Right atrium auricular region (tissue), 2 donors: ENCODE measurements around the gene CYP4B1. TPM values are rescaled to one million over a fixed set of nuclear protein-coding genes. Genes with fewer than 3 reads are reported as not detected.
A peak's percentile ranks its signal among the peaks of the same experiment; 100 is the strongest.

Source experiments
- DNase-seq: peaks from one replicate; pipeline ENCODE4 v3.0.0-alpha.2; 2019; ENCODE audit warnings: low spot score
- H3K27ac ChIP-seq, 2 donors: fragments of 200-600 bp; sonication (generic); 1 replicate in 1 of 2; 2 replicates in 1 of 2; pipeline ENCODE4 v1.5.1; 2016 to 2019
- H3K27me3 ChIP-seq, 2 donors: fragments of 200-600 bp; sonication (generic); one replicate each; pipeline versions ENCODE4 v1.5.1 to v1.6.0; 2017 to 2019
- H3K36me3 ChIP-seq: fragments of 200-600 bp; sonication (generic); one replicate; pipeline ENCODE4 v1.5.1; 2016
- H3K4me1 ChIP-seq, 2 donors: fragments of 200-600 bp; sonication (generic); one replicate each; pipeline versions ENCODE4 v1.5.1 to v1.6.0; 2017 to 2019
- H3K4me3 ChIP-seq, 2 donors: fragments of 200-600 bp; sonication (generic); 1 replicate in 1 of 2; 2 replicates in 1 of 2; pipeline ENCODE4 v1.5.1; 2017 to 2019; ENCODE audit warnings: mild to moderate bottlenecking in 1 of 2, moderate library complexity in 1 of 2
- H3K9me3 ChIP-seq, 2 donors: fragments of 200-600 bp; sonication (generic); one replicate each; pipeline ENCODE4 v1.5.1; 2019
- total RNA-seq, 2 donors: library from RNA; depleted of rRNA; stranded (reverse); fragments of >200 nt; gene quantifications; one replicate each; pipeline ENCODE4 v1.1.0, GENCODE V29; 2016
- TF ChIP-seq, protein P1 (sequence below), 2 donors: fragments of 200-600 bp; sonication (generic); IDR thresholded peaks; one replicate each; pipeline ENCODE4 v1.5.1; 2019; ENCODE audit warnings: antibody characterized with exemption in 2 of 2

The CYP4B1 gene
- total RNA-seq, 2 donors from 2014 or later, result 20.0 to 47.8 TPM

DNA sequence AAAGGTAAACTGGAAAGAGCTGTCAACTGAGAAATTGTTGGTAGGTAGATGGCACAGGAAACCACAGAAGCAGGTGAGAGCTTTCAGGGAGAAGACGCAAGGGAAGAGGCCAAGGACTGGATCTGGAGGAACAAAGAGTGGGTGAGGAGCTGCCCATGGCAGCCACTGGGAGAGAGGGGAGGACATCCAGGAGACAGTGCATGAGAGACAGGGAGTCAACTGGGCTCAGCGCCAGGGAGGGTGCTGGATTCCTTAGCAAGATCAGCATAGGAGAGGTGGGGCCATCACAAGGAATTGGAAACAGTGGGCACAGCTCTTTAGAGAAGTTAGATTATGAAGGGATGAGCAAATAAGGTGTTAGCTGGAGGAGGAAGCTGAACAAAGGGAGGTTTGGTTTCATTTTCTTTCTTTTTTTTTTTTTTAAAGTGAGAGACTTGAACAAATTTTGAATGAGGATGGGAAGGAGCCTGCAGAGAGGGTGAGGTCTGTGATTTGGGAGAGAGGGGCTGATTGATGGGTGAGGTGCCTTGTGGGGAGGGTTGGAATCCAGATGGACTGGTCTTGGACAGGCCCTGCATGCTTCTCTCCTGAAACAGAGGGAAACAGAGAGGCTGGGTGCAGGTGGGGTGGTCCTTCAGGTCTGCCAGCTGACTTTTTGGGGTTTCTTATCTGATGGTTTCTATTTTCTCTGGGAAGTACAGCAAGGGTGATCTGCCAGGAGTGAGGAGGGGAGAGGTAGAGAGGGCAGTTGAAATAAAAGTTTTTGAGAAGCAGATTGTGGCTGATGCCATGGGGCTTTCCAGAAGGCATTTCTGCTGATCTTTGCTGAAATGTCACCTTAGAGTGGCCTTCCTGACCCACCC lies 5.4 kb downstream of the CYP4B1 start:
- TF ChIP-seq, protein P1, sequence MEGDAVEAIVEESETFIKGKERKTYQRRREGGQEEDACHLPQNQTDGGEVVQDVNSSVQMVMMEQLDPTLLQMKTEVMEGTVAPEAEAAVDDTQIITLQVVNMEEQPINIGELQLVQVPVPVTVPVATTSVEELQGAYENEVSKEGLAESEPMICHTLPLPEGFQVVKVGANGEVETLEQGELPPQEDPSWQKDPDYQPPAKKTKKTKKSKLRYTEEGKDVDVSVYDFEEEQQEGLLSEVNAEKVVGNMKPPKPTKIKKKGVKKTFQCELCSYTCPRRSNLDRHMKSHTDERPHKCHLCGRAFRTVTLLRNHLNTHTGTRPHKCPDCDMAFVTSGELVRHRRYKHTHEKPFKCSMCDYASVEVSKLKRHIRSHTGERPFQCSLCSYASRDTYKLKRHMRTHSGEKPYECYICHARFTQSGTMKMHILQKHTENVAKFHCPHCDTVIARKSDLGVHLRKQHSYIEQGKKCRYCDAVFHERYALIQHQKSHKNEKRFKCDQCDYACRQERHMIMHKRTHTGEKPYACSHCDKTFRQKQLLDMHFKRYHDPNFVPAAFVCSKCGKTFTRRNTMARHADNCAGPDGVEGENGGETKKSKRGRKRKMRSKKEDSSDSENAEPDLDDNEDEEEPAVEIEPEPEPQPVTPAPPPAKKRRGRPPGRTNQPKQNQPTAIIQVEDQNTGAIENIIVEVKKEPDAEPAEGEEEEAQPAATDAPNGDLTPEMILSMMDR (IDR thresholded peaks at IDR 0.05), result no peak
- DNase-seq, result no peak
- Histone ChIP-seq H3K4me1 (peaks cover 0 to 39% of the 10 kb centered on the region in 2 donors), H3K4me3 (peak overlapping the region; percentile 1 to 4), H3K9me3 (no peaks in the 10 kb centered on the region), H3K36me3 (no peaks in the 10 kb centered on the region), H3K27me3 (no peaks in the 10 kb centered on the region), H3K27ac (peak overlapping the region; percentile 88)

DNA sequence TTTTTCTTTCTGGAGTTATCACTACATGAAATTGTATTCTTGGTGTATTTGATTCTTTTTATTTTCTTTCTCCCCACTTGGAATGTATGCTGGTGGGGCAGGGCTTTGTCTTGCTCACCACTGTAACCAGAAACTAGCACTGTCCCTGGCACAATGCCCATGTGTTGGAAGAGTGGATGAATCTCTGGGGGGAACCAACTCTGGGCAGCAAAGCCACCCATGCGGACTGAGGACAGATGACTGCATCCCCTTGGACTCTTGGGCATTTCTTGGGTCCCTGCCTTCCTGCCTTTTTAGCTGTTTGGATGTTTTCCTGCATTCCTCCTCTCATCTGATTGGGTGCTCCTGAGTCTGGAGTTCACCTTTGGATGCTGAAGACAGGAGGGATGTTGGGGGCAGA lies 6.1 kb downstream of the CYP4B1 start:
- DNase-seq, result peak; percentile 72
- Histone ChIP-seq H3K9me3 (no peaks in the 10 kb centered on the region), H3K27ac (peak overlapping the region; percentile 88), H3K4me1 (peaks cover 0 to 39% of the 10 kb centered on the region in 2 donors), H3K36me3 (no peaks in the 10 kb centered on the region), H3K27me3 (no peaks in the 10 kb centered on the region), H3K4me3 (peak overlapping the region in 1 of 2 donors; percentile 4)
- TF ChIP-seq, protein P1 (IDR thresholded peaks at IDR 0.05), result no peak

DNA sequence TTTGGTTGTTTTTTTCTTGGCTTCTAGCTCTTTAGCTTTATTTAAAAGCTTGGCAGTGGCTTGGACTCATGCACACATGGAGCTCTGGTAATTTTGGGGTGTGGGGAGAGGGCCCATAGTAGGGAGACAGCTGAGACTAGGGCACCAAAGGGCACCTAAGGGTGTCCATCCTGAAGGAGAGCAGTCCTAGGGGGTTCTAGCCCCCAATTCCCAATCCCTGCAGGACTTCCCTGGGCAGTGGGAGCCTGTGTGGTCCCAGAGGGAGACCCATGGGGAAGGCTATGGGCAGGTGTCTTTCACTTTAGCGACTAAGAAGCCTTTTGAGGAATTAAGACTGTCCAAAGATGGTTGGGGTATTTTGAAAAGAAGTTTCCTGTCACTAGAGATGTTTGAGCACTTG lies 6.9 kb downstream of the CYP4B1 start:
- H3K27ac ChIP-seq, result peak overlapping the region; percentile 88
- DNase-seq, result no peak
- no peaks in the 10 kb centered on the region for H3K9me3 ChIP-seq
- peak overlapping the region in 1 of 2 donors; percentile 14 for H3K4me3 ChIP-seq
- no peaks in the 10 kb centered on the region for H3K27me3 ChIP-seq
- TF ChIP-seq, protein P1 (IDR thresholded peaks at IDR 0.05), result no peak
- peaks cover 0 to 45% of the 10 kb centered on the region in 2 donors for H3K4me1 ChIP-seq
- no peaks in the 10 kb centered on the region for H3K36me3 ChIP-seq

DNA sequence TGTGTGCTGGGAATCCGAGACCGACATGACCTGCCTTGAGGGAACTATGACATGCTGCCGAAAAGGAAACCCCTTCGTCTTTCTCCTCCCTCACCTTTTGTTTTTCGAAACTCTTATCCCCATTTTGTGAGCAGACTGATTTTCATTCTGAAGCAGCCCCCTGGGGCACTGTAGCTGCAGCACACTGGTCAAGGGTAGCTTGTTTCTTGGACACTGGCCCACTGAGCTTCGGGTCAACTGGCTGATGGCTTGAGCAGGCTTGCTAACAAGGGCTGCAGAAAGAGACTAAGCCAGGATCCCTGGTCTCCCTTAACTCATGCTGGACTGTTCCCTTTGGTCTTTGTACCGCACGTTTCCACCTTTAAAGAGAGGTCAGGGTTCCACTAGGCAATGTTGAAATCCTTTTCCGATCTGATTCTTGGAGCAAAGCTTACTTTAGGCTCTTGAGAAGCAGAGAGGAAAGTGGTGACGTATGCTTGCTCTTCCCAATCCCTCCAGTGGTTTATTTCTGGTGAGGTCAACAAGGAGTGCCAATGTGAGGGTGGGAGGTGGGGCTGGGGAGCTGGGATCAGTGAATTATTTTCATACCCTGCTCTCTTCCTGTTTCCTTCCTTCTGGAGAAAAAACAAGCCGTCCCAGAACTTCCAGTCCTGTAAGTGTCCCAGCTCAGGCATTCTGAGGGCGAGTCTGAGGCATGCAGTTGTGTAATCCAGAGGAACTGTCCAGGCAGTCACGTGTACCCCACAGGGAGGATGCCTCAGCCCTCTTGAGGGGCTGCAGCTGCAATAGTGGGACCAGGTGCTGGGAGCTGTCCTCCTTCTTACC lies 7.6 kb downstream of the CYP4B1 start:
- H3K4me1 ChIP-seq, result peaks cover 0 to 52% of the 10 kb centered on the region in 2 donors
- TF ChIP-seq, protein P1 (IDR thresholded peaks at IDR 0.05), result no peak
- H3K27me3 ChIP-seq, result no peaks in the 10 kb centered on the region
- H3K9me3 ChIP-seq, result no peaks in the 10 kb centered on the region
- no peaks in the 10 kb centered on the region for H3K36me3 ChIP-seq
- DNase-seq, result peak; percentile 93
- peak overlapping the region; percentile 88 for H3K27ac ChIP-seq
- peak overlapping the region in 1 of 2 donors; percentile 14 for H3K4me3 ChIP-seq

DNA sequence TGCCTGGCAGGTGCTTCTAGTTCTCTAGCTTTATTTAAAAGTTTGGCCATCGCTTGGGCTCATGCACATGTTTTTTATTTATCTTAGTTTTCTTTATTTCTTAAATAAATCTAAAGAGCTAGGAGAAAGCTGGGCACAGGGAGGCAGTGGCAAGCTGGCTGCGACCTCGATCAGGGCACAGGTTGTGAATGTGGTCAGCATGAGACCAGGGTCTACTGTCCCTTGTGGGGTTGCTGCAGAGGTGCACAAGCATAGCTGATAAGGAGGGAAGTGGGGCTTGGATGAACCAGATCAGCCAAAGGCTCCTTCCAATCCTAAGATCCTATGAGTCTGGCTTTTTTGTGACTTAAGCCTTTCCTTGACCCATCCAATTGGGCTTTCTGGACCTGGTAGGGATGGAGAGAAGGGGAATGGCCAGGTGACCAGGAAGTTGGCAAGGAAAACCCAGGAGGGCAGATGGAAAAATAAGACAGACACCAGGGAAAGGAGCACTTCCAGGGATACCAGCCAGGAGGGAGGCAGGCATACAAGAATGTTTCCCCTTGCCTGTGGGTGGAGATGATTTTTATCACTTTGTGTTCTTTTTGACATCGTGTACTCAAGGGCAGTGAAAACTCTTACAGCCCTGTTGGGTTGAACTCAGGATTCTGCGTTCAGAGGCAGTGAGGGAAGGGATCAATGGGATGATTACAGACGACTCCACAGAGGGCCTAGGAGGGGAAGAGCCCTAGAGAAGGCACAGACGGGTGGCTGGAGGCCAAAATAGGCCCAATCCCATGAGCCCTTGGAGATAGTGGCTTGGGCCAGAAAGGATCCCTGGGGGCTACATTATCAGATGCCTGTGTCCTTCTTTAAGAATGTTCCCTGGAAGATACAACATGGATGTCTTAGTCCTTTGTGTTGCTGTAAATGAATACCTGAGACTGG lies 8.5 kb downstream of the CYP4B1 start:
- no peak overlapping the region for H3K4me3 ChIP-seq
- no peaks in the 10 kb centered on the region for H3K9me3 ChIP-seq
- H3K4me1 ChIP-seq, result peaks cover 0 to 59% of the 10 kb centered on the region in 2 donors
- no peaks in the 10 kb centered on the region for H3K36me3 ChIP-seq
- TF ChIP-seq, protein P1 (IDR thresholded peaks at IDR 0.05), result no peak
- DNase-seq, result no peak
- H3K27ac ChIP-seq, result peak overlapping the region; percentile 88
- no peaks in the 10 kb centered on the region for H3K27me3 ChIP-seq
